ENCODE measurements around the gene RASEF. TPM values are rescaled to one million over a fixed set of nuclear protein-coding genes. Genes with fewer than 3 reads are reported as not detected.

The RASEF gene
- total and polyA plus RNA-seq, 2 of the 4 experiments (the other 2 are of a cell fraction), result under 0.01 to 0.05 TPM

DNA sequence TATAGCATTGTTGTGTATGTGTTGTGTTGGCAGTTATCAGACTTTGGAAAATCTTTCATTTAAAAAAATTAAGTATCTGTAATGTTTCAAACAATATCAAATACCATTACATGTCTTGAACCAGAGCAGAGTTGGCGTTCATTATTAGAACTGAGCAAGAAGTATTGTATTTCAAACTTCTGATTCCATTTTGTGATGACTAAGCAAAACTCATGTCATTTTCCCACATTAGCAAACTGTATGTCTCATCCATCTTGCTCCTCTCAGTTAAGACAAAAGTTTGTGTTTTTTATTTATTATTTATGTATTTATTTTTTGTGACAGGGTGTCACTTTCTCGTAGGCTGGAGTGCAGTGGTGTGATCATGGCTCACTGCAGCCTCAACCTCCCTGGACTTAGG is 4.6 kb upstream of the RASEF start:
- H2BK5ac ChIP-seq (ENCODE audit: low read depth, low read length, poor library complexity, severe bottlenecking), result no peak overlapping the region
- no peak overlapping the region for H2BK20ac ChIP-seq (ENCODE audit: low read depth, low read length)
- no peak overlapping the region for H3K23ac ChIP-seq (ENCODE audit: low read depth, low read length)
- no peak overlapping the region for H3K18ac ChIP-seq (ENCODE audit: low read depth, low read length)
- peaks cover 14% of the 10 kb centered on the region for H3K27me3 ChIP-seq (ENCODE audit: control insufficient read depth, insufficient read depth, low read length)
- DNase-seq (no peak), ATAC-seq (ENCODE audit: low read depth) (no peak)
- H3K56ac ChIP-seq (ENCODE audit: extremely low read depth, insufficient read depth, low read length), result no peak overlapping the region
- CTCF ChIA-PET, result no interaction called here
- H3K14ac ChIP-seq (replicated peaks; ENCODE audit: low read depth, low read length), result no peak overlapping the region
- no peak overlapping the region for H3K4me3 ChIP-seq (ENCODE audit: insufficient read depth, low read depth, low read length)
- no peak overlapping the region for H3K9ac ChIP-seq (ENCODE audit: low read depth, low read length)
- no peak overlapping the region for H3K4ac ChIP-seq (ENCODE audit: low read depth, low read length)
- no peak overlapping the region for H2AK9ac ChIP-seq (replicated peaks; ENCODE audit: low read depth, low read length, poor library complexity)
- H3K9me3 ChIP-seq (ENCODE audit: control insufficient read depth, insufficient read depth, low read length), result no peaks in the 10 kb centered on the region
- intact Hi-C loops (cut with micrococcal nuclease) (no loop called here), in situ Hi-C loops (cut with MboI; ENCODE audit: low sequenced_read_pairs) (no loop called here), dilution Hi-C loops (cut with HindIII; ENCODE audit: low sequenced_read_pairs, unreplicated experiment) (no loop called here)
- no peak overlapping the region for H4K91ac ChIP-seq (ENCODE audit: insufficient read depth, low read depth, low read length)
- no peaks in the 10 kb centered on the region for H3K79me1 ChIP-seq (ENCODE audit: low read depth in 1 of 2, low read length in 2 of 2)
- BruUV-seq (replicated peaks), result no TSS peak
- H3K4me2 ChIP-seq (ENCODE audit: low read depth, low read length), result no peak overlapping the region
- no peak overlapping the region for H2AK5ac ChIP-seq (ENCODE audit: low read depth, low read length)
- no peaks in the 10 kb centered on the region for H4K20me1 ChIP-seq (ENCODE audit: insufficient read depth, low read length)
- no peak overlapping the region for H3K27ac ChIP-seq (ENCODE audit: insufficient read depth, low read length)
- H3K36me3 ChIP-seq (ENCODE audit: control insufficient read depth, insufficient read depth, low read length), result no peaks in the 10 kb centered on the region
- POLR2A ChIA-PET (ENCODE audit: unreplicated experiment), result no interaction called here
- no peak overlapping the region for H2BK120ac ChIP-seq (ENCODE audit: low read depth, low read length)
- no peak overlapping the region for H2BK15ac ChIP-seq (ENCODE audit: low read depth, low read length)
- no peaks in the 10 kb centered on the region for H3K4me1 ChIP-seq (ENCODE audit: control insufficient read depth, insufficient read depth, low read length)
- TF ChIP-seq MAFK (IDR thresholded peaks at IDR 0.05; ENCODE audit: low read depth, low read length) (peak; percentile 98), NFE2L2 (IDR thresholded peaks at IDR 0.05; ENCODE audit: low read depth, low read length) (no peak), MXI1 (IDR thresholded peaks at IDR 0.05; ENCODE audit: borderline replicate concordance, low read depth, low read length) (no peak)
- H4K5ac ChIP-seq (ENCODE audit: low read depth, low read length), result no peak overlapping the region
- no CpG with 5 or more reads among the region's 2 CpGs for WGBS, 2 experiments (ENCODE audit: extremely low coverage in 2 of 2, insufficient read length in 1 of 2)
- no peak overlapping the region for H4K8ac ChIP-seq (ENCODE audit: low read depth in 2 of 2, low read length in 2 of 2)
- H3K9me1 ChIP-seq (ENCODE audit: insufficient read depth, low read length), result no peaks in the 10 kb centered on the region
- H2AFZ ChIP-seq (replicated peaks; ENCODE audit: low read length, poor library complexity), result no peak overlapping the region
